Body of pancreas (tissue), 4 donors: ENCODE results near the gene CDKL1.

Source experiments
- POLR2A ChIP-seq, 3 donors: fragments of 450-650 bp; IDR thresholded peaks; one replicate each; pipeline ENCODE4 v1.6.1; 2016; ENCODE audit warnings: antibody characterized with exemption in 3 of 3, mild to moderate bottlenecking in 2 of 3
- TF ChIP-seq, protein P1 (sequence below), 7 experiments: fragments of 450-650 bp in 4 of 7; fragments of 200-600 bp in 3 of 7; sonication (generic) in 3 of 7; IDR thresholded peaks; one replicate each; pipeline ENCODE4 v1.5.1; 2016 to 2019; ENCODE audit warnings: antibody characterized with exemption in 7 of 7

DNA sequence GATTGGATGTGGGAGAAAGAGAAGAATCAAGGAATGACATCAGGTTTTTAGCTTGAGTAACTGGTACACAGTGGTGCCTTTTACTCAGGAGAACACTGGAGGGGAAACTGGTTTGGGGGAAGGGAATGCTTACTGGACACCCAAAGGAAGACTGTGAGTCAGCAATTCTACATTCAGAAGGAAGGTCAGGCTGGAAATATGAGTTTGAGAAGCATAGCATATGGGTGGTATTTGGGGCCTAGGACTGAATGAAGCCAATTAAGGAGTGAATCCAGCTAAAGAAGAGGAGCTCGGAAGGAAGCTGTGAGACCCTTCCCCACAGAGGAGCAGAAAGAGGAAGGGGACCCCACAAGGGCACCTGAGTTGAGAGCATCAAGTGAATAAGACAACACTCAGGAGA is 49.2 kb downstream of the CDKL1 start:
- TF ChIP-seq, protein P1, sequence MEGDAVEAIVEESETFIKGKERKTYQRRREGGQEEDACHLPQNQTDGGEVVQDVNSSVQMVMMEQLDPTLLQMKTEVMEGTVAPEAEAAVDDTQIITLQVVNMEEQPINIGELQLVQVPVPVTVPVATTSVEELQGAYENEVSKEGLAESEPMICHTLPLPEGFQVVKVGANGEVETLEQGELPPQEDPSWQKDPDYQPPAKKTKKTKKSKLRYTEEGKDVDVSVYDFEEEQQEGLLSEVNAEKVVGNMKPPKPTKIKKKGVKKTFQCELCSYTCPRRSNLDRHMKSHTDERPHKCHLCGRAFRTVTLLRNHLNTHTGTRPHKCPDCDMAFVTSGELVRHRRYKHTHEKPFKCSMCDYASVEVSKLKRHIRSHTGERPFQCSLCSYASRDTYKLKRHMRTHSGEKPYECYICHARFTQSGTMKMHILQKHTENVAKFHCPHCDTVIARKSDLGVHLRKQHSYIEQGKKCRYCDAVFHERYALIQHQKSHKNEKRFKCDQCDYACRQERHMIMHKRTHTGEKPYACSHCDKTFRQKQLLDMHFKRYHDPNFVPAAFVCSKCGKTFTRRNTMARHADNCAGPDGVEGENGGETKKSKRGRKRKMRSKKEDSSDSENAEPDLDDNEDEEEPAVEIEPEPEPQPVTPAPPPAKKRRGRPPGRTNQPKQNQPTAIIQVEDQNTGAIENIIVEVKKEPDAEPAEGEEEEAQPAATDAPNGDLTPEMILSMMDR (IDR thresholded peaks at IDR 0.05), result no peak
- no peak for TF ChIP-seq POLR2A (IDR thresholded peaks at IDR 0.05)
